GM20431 (cell line): ENCODE data around the gene PTPN2.
"Not testable (repeated sequence)": the region's sequence is repeated elsewhere in the genome, so short reads cannot be mapped to it uniquely, and the experiment has no call there.

ENCODE experiments used
- in situ Hi-C: fragments of 300-500 bp; cut with MseI, MboI; formaldehyde crosslinking; loops from one replicate; pipeline ENCODE4 v1.15.0; 2020; ENCODE audit warnings: low sequenced_read_pairs; ENCODE audit not compliant: unreplicated experiment

PTPN2 gene

GRCh38 chr18:12896784-12897333, 12.8 kb upstream of the PTPN2 start:
- in situ Hi-C loops, result not testable (repeated sequence)

GRCh38 chr18:12895626-12896025, 11.6 kb upstream of the PTPN2 start:
- in situ Hi-C loops, result no loop called here

- in situ Hi-C loops, result no loop called here
Observed at GRCh38 chr18:12895014-12895413, 11.0 kb upstream of the PTPN2 start.

- in situ Hi-C loops, result no loop called here
Observed at GRCh38 chr18:12891561-12891960, 7.5 kb upstream of the PTPN2 start.

GRCh38 chr18:12890964-12891363, 6.9 kb upstream of the PTPN2 start:
- in situ Hi-C loops, result no loop called here

GRCh38 chr18:12886498-12887126, 2.6 kb upstream of the PTPN2 start:
- in situ Hi-C loops, result no loop called here

GRCh38 chr18:12885500-12885899, 1.5 kb upstream of the PTPN2 start:
- in situ Hi-C loops, result no loop called here

- in situ Hi-C loops, result no loop called here
Observed at GRCh38 chr18:12884406-12885323, 628 bp upstream of the PTPN2 start.

- in situ Hi-C loops, result no loop called here
Observed at GRCh38 chr18:12883372-12883683, 709 bp downstream of the PTPN2 start.

- in situ Hi-C loops, result no loop called here
Observed at GRCh38 chr18:12882453-12883371, 1.3 kb downstream of the PTPN2 start.

- in situ Hi-C loops, result no loop called here
Observed at GRCh38 chr18:12880541-12880910, 3.5 kb downstream of the PTPN2 start.

- in situ Hi-C loops, result no loop called here
Observed at GRCh38 chr18:12879840-12880540, 4.0 kb downstream of the PTPN2 start.

- in situ Hi-C loops, result not testable (repeated sequence)
Observed at GRCh38 chr18:12874992-12875391, 9.0 kb downstream of the PTPN2 start.

GRCh38 chr18:12873961-12874567, 10.0 kb downstream of the PTPN2 start:
- in situ Hi-C loops, result not testable (repeated sequence)

- in situ Hi-C loops, result no loop called here
Observed at GRCh38 chr18:12872408-12872807, 11.6 kb downstream of the PTPN2 start.

GRCh38 chr18:12868576-12868975, 15.5 kb downstream of the PTPN2 start:
- in situ Hi-C loops, result no loop called here

- in situ Hi-C loops, result no loop called here
Observed at GRCh38 chr18:12867441-12868123, 16.5 kb downstream of the PTPN2 start.

- in situ Hi-C loops, result no loop called here
Observed at GRCh38 chr18:12863687-12864216, 20.3 kb downstream of the PTPN2 start.
